Stimulated activated CD8-positive, alpha-beta memory T cell treated with anti-CD3 and anti-CD28 coated beads, Interleukin-4, amount 100 ng/mL, for 4 hours (primary cell): Measurements from ENCODE around the gene GGCT.
"Not testable (repeated sequence)": the region's sequence is repeated elsewhere in the genome, so short reads cannot be mapped to it uniquely, and the experiment has no call there.

Experiments used
- DNase-seq, 2 donors: peaks; one replicate each; pipeline ENCODE4 v3.0.0-alpha.2; 2020; ENCODE audit warnings: low read depth in 2 of 2, low spot score in 1 of 2

Gene GGCT

GRCh38 chr7:30519122-30519521 lies 14.5 kb upstream of the GGCT start:
- no peak for DNase-seq

GRCh38 chr7:30515761-30516160 lies 11.1 kb upstream of the GGCT start:
- DNase-seq = no peak

- DNase-seq = no peak
Observed at GRCh38 chr7:30514776-30515175, 10.1 kb upstream of the GGCT start.

- no peak for DNase-seq
Observed at GRCh38 chr7:30514177-30514576, 9.5 kb upstream of the GGCT start.

GRCh38 chr7:30513762-30514161 lies 9.1 kb upstream of the GGCT start:
- no peak for DNase-seq

GRCh38 chr7:30511973-30512662 lies 7.5 kb upstream of the GGCT start:
- DNase-seq = no peak

- no peak for DNase-seq
Observed at GRCh38 chr7:30511494-30511893, 6.9 kb upstream of the GGCT start.

- DNase-seq = no peak
Observed at GRCh38 chr7:30510124-30511075, 5.8 kb upstream of the GGCT start.

- not testable (repeated sequence) for DNase-seq
Observed at GRCh38 chr7:30509171-30509857, 4.7 kb upstream of the GGCT start.

GRCh38 chr7:30507346-30507900 lies 2.8 kb upstream of the GGCT start:
- not testable (repeated sequence) for DNase-seq

- DNase-seq = no peak
Observed at GRCh38 chr7:30505174-30505697, 607 bp upstream of the GGCT start.

GRCh38 chr7:30503274-30504212 lies 1.1 kb downstream of the GGCT start:
- no peak for DNase-seq

- DNase-seq = no peak
Observed at GRCh38 chr7:30502470-30503251, 2.0 kb downstream of the GGCT start.

- DNase-seq = no peak
Observed at GRCh38 chr7:30501264-30501663, 3.4 kb downstream of the GGCT start.

GRCh38 chr7:30493228-30493627 lies 11.4 kb downstream of the GGCT start:
- DNase-seq = no peak

- DNase-seq = no peak
Observed at GRCh38 chr7:30491417-30491816, 13.2 kb downstream of the GGCT start.

GRCh38 chr7:30487371-30487770 lies 17.3 kb downstream of the GGCT start:
- DNase-seq = no peak

GRCh38 chr7:30485667-30486066 lies 19.0 kb downstream of the GGCT start:
- DNase-seq = no peak

GRCh38 chr7:30481416-30481815 lies 23.2 kb downstream of the GGCT start:
- DNase-seq = not testable (repeated sequence)
